Mesenchymal stem cell (in vitro differentiated cells and primary cell): ENCODE data around the gene TMEM38B.

Experiments used
- DNase-seq: peaks from one replicate; pipeline ENCODE4 v3.0.0-alpha.2; 2013
- H2AFZ ChIP-seq: one replicate; pipeline ENCODE4 v1.6.1; 2013; ENCODE audit warnings: low read depth, mild to moderate bottlenecking, control low read depth, inconsistent platforms, low read length, moderate library complexity
- H2AK5ac ChIP-seq: 2 replicates; pipeline ENCODE4 v1.6.1; 2013; ENCODE audit warnings: low read length, moderate library complexity, mild to moderate bottlenecking, inconsistent platforms; ENCODE audit not compliant: severe bottlenecking
- H2BK120ac ChIP-seq: one replicate; pipeline ENCODE4 v1.6.1; 2013; ENCODE audit warnings: low read depth, mild to moderate bottlenecking, inconsistent platforms, low read length, moderate library complexity
- H2BK12ac ChIP-seq, 2 experiments: one replicate each; pipeline ENCODE4 v1.6.1; 2013; ENCODE audit warnings: inconsistent platforms in 2 of 2, low read length in 2 of 2, mild to moderate bottlenecking in 2 of 2, moderate library complexity in 2 of 2, control low read depth in 1 of 2
- H2BK15ac ChIP-seq: one replicate; pipeline ENCODE4 v1.6.1; 2013; ENCODE audit warnings: mild to moderate bottlenecking, low read depth, inconsistent platforms; ENCODE audit not compliant: poor library complexity, severe bottlenecking
- H2BK5ac ChIP-seq: 2 replicates; pipeline ENCODE4 v1.6.1; 2013; ENCODE audit warnings: low read depth, mild to moderate bottlenecking, low read length, control low read depth, inconsistent platforms; ENCODE audit not compliant: poor library complexity, severe bottlenecking
- H3K14ac ChIP-seq, 2 experiments: one replicate each; pipeline ENCODE4 v1.6.1; 2013; ENCODE audit warnings: inconsistent platforms in 2 of 2, low read length in 2 of 2, control low read depth in 1 of 2, mild to moderate bottlenecking in 1 of 2, moderate library complexity in 1 of 2
- H3K18ac ChIP-seq, 2 experiments: one replicate each; pipeline ENCODE4 v1.6.1; 2013; ENCODE audit warnings: inconsistent platforms in 2 of 2, low read length in 2 of 2, control low read depth in 1 of 2, low read depth in 1 of 2, mild to moderate bottlenecking in 1 of 2
- H3K23ac ChIP-seq, 2 experiments: one replicate each; pipeline ENCODE4 v1.6.1; 2013; ENCODE audit warnings: inconsistent platforms in 2 of 2, low read length in 2 of 2, mild to moderate bottlenecking in 2 of 2, moderate library complexity in 2 of 2, control low read depth in 1 of 2
- H3K27ac ChIP-seq: 2 replicates; pipeline ENCODE4 v1.5.1; 2013; ENCODE audit warnings: mild to moderate bottlenecking, moderate library complexity, low read length, control low read depth, inconsistent platforms; ENCODE audit not compliant: poor library complexity, severe bottlenecking
- H3K27me3 ChIP-seq, 2 experiments: 2 replicates each; pipeline versions ENCODE4 v1.6.1 to v1.7.0; 2013; ENCODE audit warnings: low read length in 2 of 2, mild to moderate bottlenecking in 2 of 2, moderate library complexity in 2 of 2, control low read depth in 1 of 2, inconsistent platforms in 1 of 2; ENCODE audit not compliant: control insufficient read depth in 1 of 2, insufficient read depth in 1 of 2
- H3K36me3 ChIP-seq, 2 experiments: 2 replicates each; pipeline versions ENCODE4 v1.6.1 to v1.7.0; 2013; ENCODE audit warnings: low read length in 2 of 2, control low read depth in 1 of 2, inconsistent platforms in 1 of 2, low read depth in 1 of 2, mild to moderate bottlenecking in 1 of 2; ENCODE audit not compliant: insufficient read depth in 2 of 2, control insufficient read depth in 1 of 2
- H3K4ac ChIP-seq, 2 experiments: one replicate each; pipeline ENCODE4 v1.6.1; 2013; ENCODE audit warnings: inconsistent platforms in 2 of 2, low read length in 2 of 2, mild to moderate bottlenecking in 2 of 2, moderate library complexity in 2 of 2, control low read depth in 1 of 2, low read depth in 1 of 2
- H3K4me1 ChIP-seq: 2 replicates; pipeline ENCODE4 v1.6.1; 2013; ENCODE audit warnings: low read depth, low read length, control low read depth; ENCODE audit not compliant: control insufficient read depth, insufficient read depth
- H3K4me2 ChIP-seq: 2 replicates; pipeline ENCODE4 v1.6.1; 2013; ENCODE audit warnings: low read length, mild to moderate bottlenecking, inconsistent platforms; ENCODE audit not compliant: poor library complexity, severe bottlenecking
- H3K4me3 ChIP-seq, 2 experiments: 2 replicates each; pipeline versions ENCODE4 v1.5.1 to v1.7.0; 2013; ENCODE audit warnings: low read length in 2 of 2, mild to moderate bottlenecking in 2 of 2, control low read depth in 1 of 2, low read depth in 1 of 2; ENCODE audit not compliant: insufficient read depth in 1 of 2
- H3K79me1 ChIP-seq: replicated peaks from 2 replicates; pipeline ENCODE4 v1.6.1; 2013; ENCODE audit warnings: mild to moderate bottlenecking, control low read depth, low read length, inconsistent platforms; ENCODE audit not compliant: poor library complexity, severe bottlenecking
- H3K9ac ChIP-seq: 2 replicates; pipeline ENCODE4 v1.7.0; 2013; ENCODE audit warnings: mild to moderate bottlenecking, low read length, moderate library complexity
- H3K9me3 ChIP-seq: 2 replicates; pipeline ENCODE4 v1.7.0; 2013; ENCODE audit warnings: mild to moderate bottlenecking, low read length; ENCODE audit not compliant: control insufficient read depth
- H4K8ac ChIP-seq: one replicate; pipeline ENCODE4 v1.6.1; 2013; ENCODE audit warnings: inconsistent platforms, mild to moderate bottlenecking, low read length, moderate library complexity
- H4K91ac ChIP-seq: one replicate; pipeline ENCODE4 v1.6.1; 2013; ENCODE audit warnings: mild to moderate bottlenecking, low read length, inconsistent platforms
- WGBS: methylation state at CpG from one replicate; pipeline ENCODE4 v1.1.7; 2013; ENCODE audit warnings: mixed read lengths; 5-methylcytosine and 5-hydroxymethylcytosine counted together

Gene TMEM38B

DNA sequence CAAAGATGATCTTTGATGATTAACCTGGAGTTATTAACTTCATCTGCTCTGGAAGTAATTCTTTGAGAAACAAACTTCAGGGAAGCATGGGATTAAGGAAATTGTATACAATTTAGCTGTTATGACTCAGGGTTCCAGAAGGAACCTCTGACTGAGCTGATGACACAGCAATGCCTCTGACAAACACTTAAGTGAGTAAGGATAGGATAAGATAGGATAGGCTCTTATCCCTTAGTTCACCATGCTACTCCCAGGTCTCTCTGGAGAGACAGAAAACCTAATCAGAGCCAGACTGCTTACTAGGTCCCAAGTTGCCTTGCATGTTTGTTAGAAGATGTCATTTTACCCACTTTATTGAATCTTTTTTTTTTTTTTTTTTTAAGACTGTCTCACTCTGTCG, 12.6 kb upstream of the TMEM38B start:
- WGBS = no CpG with 5 or more reads among the region's 1 CpG
- no peak overlapping the region for H3K4me2 ChIP-seq
- no peak overlapping the region for H3K18ac ChIP-seq
- H3K79me1 ChIP-seq = no peaks in the 10 kb centered on the region
- DNase-seq = peak; percentile 88
- H2BK5ac ChIP-seq = no peak overlapping the region
- no peaks in the 10 kb centered on the region for H3K9me3 ChIP-seq
- no peak overlapping the region for H3K27ac ChIP-seq
- peaks cover 0 to 6% of the 10 kb centered on the region in 2 experiments for H3K27me3 ChIP-seq
- no peak overlapping the region for H3K14ac ChIP-seq
- no peak overlapping the region for H2BK15ac ChIP-seq
- no peak overlapping the region for H2BK12ac ChIP-seq
- no peak overlapping the region for H3K23ac ChIP-seq
- H2AFZ ChIP-seq = no peak overlapping the region
- no peak overlapping the region for H3K4ac ChIP-seq
- H4K8ac ChIP-seq = no peak overlapping the region
- H2AK5ac ChIP-seq = no peak overlapping the region
- H3K4me3 ChIP-seq = no peak overlapping the region
- H4K91ac ChIP-seq = no peak overlapping the region
- no peaks in the 10 kb centered on the region for H3K4me1 ChIP-seq
- H3K9ac ChIP-seq = no peak overlapping the region
- H3K36me3 ChIP-seq = no peaks in the 10 kb centered on the region
- H2BK120ac ChIP-seq = no peak overlapping the region

DNA sequence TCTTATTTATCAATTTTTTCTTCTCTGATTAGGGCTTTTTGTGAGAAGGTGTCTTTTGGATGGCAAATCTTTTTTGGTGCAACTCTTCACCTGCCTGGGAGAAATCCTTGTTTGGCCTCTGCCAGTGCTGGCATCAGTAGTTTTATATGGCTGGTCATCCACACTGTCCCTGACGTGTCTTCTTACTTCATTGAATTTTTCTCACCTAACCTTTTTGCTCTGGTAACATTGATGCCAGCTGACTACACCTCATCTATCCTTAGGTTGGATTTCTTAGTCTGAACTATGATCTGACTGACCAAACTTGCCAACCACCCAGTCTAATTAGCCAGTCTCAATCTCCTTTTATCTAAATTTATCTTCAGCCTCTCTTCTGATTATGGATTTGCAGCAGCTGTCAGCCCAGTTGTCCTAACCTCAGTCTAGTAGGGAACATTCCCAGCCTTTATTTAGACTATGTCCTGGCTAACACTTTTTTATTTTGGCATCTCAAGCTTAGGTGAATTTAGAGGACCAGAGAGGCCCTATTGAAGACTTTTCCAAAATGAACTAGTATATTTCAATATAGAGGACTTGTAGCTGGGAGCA, 10.6 kb upstream of the TMEM38B start:
- Histone ChIP-seq H3K4me2 (no peak overlapping the region), H2BK5ac (no peak overlapping the region)

DNA sequence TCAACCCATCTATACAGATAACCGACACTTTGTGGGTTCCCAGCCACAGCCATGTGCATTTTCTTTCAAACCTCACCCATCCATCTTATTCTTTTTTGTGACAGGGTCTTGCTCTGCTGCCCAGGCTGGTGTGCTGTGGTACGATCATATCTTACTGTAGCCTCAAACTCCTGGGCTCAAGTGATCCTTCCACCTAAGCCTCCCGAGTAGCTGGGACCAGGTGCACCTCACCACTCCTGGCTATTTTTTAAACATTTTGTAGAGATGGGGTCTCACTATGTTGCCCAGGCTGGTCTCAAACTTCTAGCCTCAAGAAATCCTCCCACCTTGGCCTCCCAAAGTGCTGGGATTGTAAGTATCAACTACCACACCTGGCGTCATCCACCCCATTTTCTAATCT, 7.4 kb upstream of the TMEM38B start:
- Histone ChIP-seq H2BK12ac (no peak overlapping the region), H3K18ac (no peak overlapping the region), H4K8ac (no peak overlapping the region), H3K23ac (no peak overlapping the region), H3K4me1 (no peaks in the 10 kb centered on the region), H2AK5ac (no peak overlapping the region), H3K9me3 (no peaks in the 10 kb centered on the region), H2BK120ac (no peak overlapping the region), H3K9ac (no peak overlapping the region), H4K91ac (no peak overlapping the region), H2BK15ac (no peak overlapping the region), H3K4ac (no peak overlapping the region), H3K4me2 (no peak overlapping the region), H3K4me3 (no peak overlapping the region), H2AFZ (no peak overlapping the region), H2BK5ac (no peak overlapping the region), H3K79me1 (no peaks in the 10 kb centered on the region), H3K36me3 (no peaks in the 10 kb centered on the region), H3K14ac (no peak overlapping the region), H3K27me3 (peaks cover 4 to 7% of the 10 kb centered on the region in 2 experiments), H3K27ac (no peak overlapping the region)
- DNase-seq = no peak
- WGBS = 96% methylated on average over 4 of the region's 4 CpGs

More for the DNA sequence above, 10.6 kb upstream of the TMEM38B start:
- Histone ChIP-seq H2AFZ (no peak overlapping the region), H4K91ac (no peak overlapping the region), H3K79me1 (no peaks in the 10 kb centered on the region), H3K18ac (no peak overlapping the region), H3K4me3 (no peak overlapping the region), H3K9me3 (no peaks in the 10 kb centered on the region), H3K36me3 (no peaks in the 10 kb centered on the region), H2BK12ac (no peak overlapping the region), H4K8ac (no peak overlapping the region), H2BK15ac (no peak overlapping the region), H3K4me1 (no peaks in the 10 kb centered on the region), H2BK120ac (no peak overlapping the region), H3K4ac (no peak overlapping the region), H3K14ac (no peak overlapping the region), H3K27me3 (peaks cover 0 to 3% of the 10 kb centered on the region in 2 experiments), H3K27ac (no peak overlapping the region), H2AK5ac (no peak overlapping the region), H3K23ac (no peak overlapping the region), H3K9ac (no peak overlapping the region)
- no peak for DNase-seq
- WGBS = 93% methylated on average over 1 of the region's 1 CpG

- H3K4me3 ChIP-seq = no peak overlapping the region
- H3K36me3 ChIP-seq = no peaks in the 10 kb centered on the region
- no peak overlapping the region for H3K18ac ChIP-seq
Measured at GRCh38 chr9:105690742-105691141, 3.6 kb upstream of the TMEM38B start.

More at GRCh38 chr9:105690742-105691141, 3.6 kb upstream of the TMEM38B start:
- Histone ChIP-seq H3K9me3 (no peaks in the 10 kb centered on the region), H4K91ac (no peak overlapping the region), H3K23ac (no peak overlapping the region), H2BK12ac (no peak overlapping the region), H3K27me3 (peaks cover 15 to 20% of the 10 kb centered on the region in 2 experiments), H2AFZ (no peak overlapping the region), H2BK5ac (no peak overlapping the region), H3K27ac (no peak overlapping the region), H3K4me1 (peaks cover 2% of the 10 kb centered on the region), H2AK5ac (no peak overlapping the region), H3K4me2 (no peak overlapping the region), H2BK120ac (no peak overlapping the region), H4K8ac (no peak overlapping the region), H3K79me1 (peaks cover 3% of the 10 kb centered on the region), H2BK15ac (no peak overlapping the region), H3K14ac (no peak overlapping the region), H3K4ac (no peak overlapping the region), H3K9ac (no peak overlapping the region)
- DNase-seq = peak; percentile 46
- 23% methylated on average over 1 of the region's 2 CpGs for WGBS
